Measurements from ENCODE around the gene FAM234B. TPM values are rescaled to one million over a fixed set of nuclear protein-coding genes. Genes with fewer than 3 reads are reported as not detected.

The FAM234B gene
- total and polyA plus RNA-seq, 2 of the 8 experiments (the other 6 are each of a cell fraction or from before 2014, with no cell fraction given) = 12.5 to 29.1 TPM

GRCh38 chr12:13100882-13101769, 56.9 kb downstream of the FAM234B start:
- Histone ChIP-seq H2BK12ac (ENCODE audit: low read depth, low read length) (peak overlapping the region; percentile 42; the same call in 1 of the 2 replicates), H3K4me3 (ENCODE audit: extremely low read depth in 1 of 4, insufficient read depth in 2 of 4, low read depth in 3 of 4, low read length in 4 of 4) (peak overlapping the region; percentile 61 to 72 (median 64)), H2AFZ (ENCODE audit: low read length) (peak overlapping the region; percentile 91), H2BK15ac (ENCODE audit: low read length) (peak overlapping the region; percentile 83; the same call in 1 of the 2 replicates), H3K4me2 (ENCODE audit: insufficient read depth in 1 of 2, low read depth in 2 of 2, low read length in 2 of 2) (peak overlapping the region; percentile 77 to 90), H4K5ac (ENCODE audit: insufficient read length, low read depth, low read length) (peak overlapping the region; percentile 67), H3K27ac (ENCODE audit: low read depth, low read length) (peak overlapping the region; percentile 70), H3K23ac (ENCODE audit: insufficient read length) (no peak overlapping the region), H4K8ac (ENCODE audit: extremely low read depth, insufficient read depth, low read length) (peak overlapping the region; percentile 93), H3K4me1 (replicated peaks in 1 of 4; ENCODE audit: control insufficient read depth in 3 of 4, insufficient read depth in 4 of 4, low read length in 3 of 4) (peaks cover 5 to 21% (median 14%) of the 10 kb centered on the region in 4 experiments; a peak in 6 of 7 replicates), H3K79me2 (ENCODE audit: control insufficient read depth in 1 of 2, insufficient read depth in 2 of 2, low read length in 2 of 2) (no peaks in the 10 kb centered on the region), H4K20me1 (replicated peaks in 1 of 2; ENCODE audit: control insufficient read depth in 1 of 2, insufficient read depth in 2 of 2, low read length in 2 of 2) (no peaks in the 10 kb centered on the region), H4K91ac (replicated peaks; ENCODE audit: insufficient read length, low read length) (no peak overlapping the region), H3K9me3 (ENCODE audit: insufficient read depth in 2 of 2, low read depth in 1 of 2, low read length in 1 of 2) (no peaks in the 10 kb centered on the region), H3K36me3 (ENCODE audit: control insufficient read depth in 2 of 4, insufficient read depth in 4 of 4, low read length in 3 of 4) (no peaks in the 10 kb centered on the region), H3K27me3 (replicated peaks in 1 of 4; ENCODE audit: control insufficient read depth in 3 of 4, extremely low read depth in 1 of 4, insufficient read depth in 3 of 4, low read length in 3 of 4) (no peaks in the 10 kb centered on the region), H3K9ac (replicated peaks in 1 of 4; ENCODE audit: extremely low read depth in 1 of 4, low read depth in 3 of 4, low read length in 3 of 4) (peak overlapping the region; percentile 53 to 83 (median 78); a peak in 6 of 7 replicates), H2BK5ac (ENCODE audit: low read depth, low read length) (peak overlapping the region; percentile 28), H3K14ac (ENCODE audit: insufficient read length) (no peak overlapping the region), H2BK120ac (replicated peaks; ENCODE audit: low read depth, low read length) (no peak overlapping the region), H3K4ac (replicated peaks; ENCODE audit: insufficient read length, low read depth, low read length) (no peak overlapping the region), H3K79me1 (ENCODE audit: low read depth, low read length) (no peaks in the 10 kb centered on the region), H2AK5ac (ENCODE audit: low read depth, low read length) (no peak overlapping the region), H2BK20ac (ENCODE audit: low read length) (no peak overlapping the region), H3K23me2 (ENCODE audit: low read depth, low read length) (peaks cover 9% of the 10 kb centered on the region; the same call in 1 of the 2 replicates), H3K18ac (ENCODE audit: extremely low read depth, low read length) (peak overlapping the region; percentile 54), H3K56ac (replicated peaks; ENCODE audit: insufficient read length, low read depth, low read length) (no peak overlapping the region)
- FAIRE-seq (no peak), DNase-seq (ENCODE audit: low read depth in 1 of 2, low spot score in 2 of 2) (peak; percentile 47 to 92)
- WGBS, 2 experiments (ENCODE audit: extremely low coverage in 1 of 2, insufficient coverage in 1 of 2, insufficient read length in 1 of 2, insufficient replicate concordance in 2 of 2, low coverage in 1 of 2, low lambda C conversion rate in 2 of 2, missing lambda C conversion rate in 1 of 2) = 5% methylated on average over 45 of the region's 79 CpGs; no CpG with 5 or more reads in 1 of the 2 experiments
- CTCF ChIA-PET (ENCODE audit: partially characterized antibody) = interaction anchor here (0.6 to 6.0 kb wide), 20 partner anchors 13 to 743 kb away, joined by 3 to 69 read pairs (median 4); partner anchors contain the start of genes DDX47 and FAM234B
- POLR2A ChIA-PET (ENCODE audit: partially characterized antibody) = interaction anchor here (0.7 to 6.0 kb wide), 4 partner anchors 12 to 263 kb away, joined by 3 to 44 read pairs (median 4); no protein-coding TSS in a partner anchor
- TF ChIP-seq CBX5 (IDR thresholded peaks at IDR 0.05; ENCODE audit: low read depth, low read length) = no peak
- no peak for TF ChIP-seq CEBPB (IDR thresholded peaks at IDR 0.05; ENCODE audit: low read depth, low read length)
- no peak for TF ChIP-seq NANOG (IDR thresholded peaks at IDR 0.05; ENCODE audit: insufficient read depth, low read depth, low read length, poor library complexity, severe bottlenecking)
- peak; percentile 67; the same call in 1 of the 2 replicates for TF ChIP-seq PHF8 (conservative IDR thresholded peaks at IDR 0.05; ENCODE audit: low read depth, low read length)
- TF ChIP-seq TAF7 (optimal IDR thresholded peaks at IDR 0.05; ENCODE audit: borderline replicate concordance, low read depth, low read length) = no peak
- no peak for TF ChIP-seq USF2 (IDR thresholded peaks at IDR 0.05; ENCODE audit: low read length)
- TF ChIP-seq CHD2 (IDR thresholded peaks at IDR 0.05; ENCODE audit: low read length) = no peak
- no peak for TF ChIP-seq RNF2 (IDR thresholded peaks at IDR 0.05; ENCODE audit: borderline replicate concordance, low read depth, low read length, missing control alignments, poor library complexity, severe bottlenecking)
- no peak for TF ChIP-seq KDM1A (IDR thresholded peaks at IDR 0.05; ENCODE audit: borderline replicate concordance, low read length)
